H1 (cell line): ENCODE data around the gene VPS13D. TPM values are rescaled to one million over a fixed set of nuclear protein-coding genes. Genes with fewer than 3 reads are reported as not detected.
A peak's percentile ranks its signal among the peaks of the same experiment; 100 is the strongest.

ENCODE experiments used
- CTCF ChIA-PET: fragments of 300-600 bp; sonication (Branson Sonifier 250); formaldehyde crosslinking; loops from one replicate; lab custom pipeline; 2021; ENCODE audit not compliant: partially characterized antibody; lab: Charles Lee
- POLR2A ChIA-PET: fragments of 300-600 bp; sonication (Branson Sonifier 250); formaldehyde crosslinking; loops from one replicate; lab custom pipeline; 2021; ENCODE audit warnings: inconsistent platforms; ENCODE audit not compliant: partially characterized antibody; lab: Charles Lee
- DNase-seq, 2 experiments: peaks; one replicate each; pipeline versions ENCODE4 v3.0.0 to v3.0.0-alpha.2; 2010 to 2022; ENCODE audit warnings: low spot score in 2 of 2, low read depth in 1 of 2, mixed read lengths in 1 of 2
- FAIRE-seq: peaks from 2 replicates; lab custom pipeline; 2011; peaks lifted over from hg19 to GRCh38; lab: Jason Lieb, UNC
- H2AFZ ChIP-seq: 2 replicates; pipeline ENCODE4 v1.8.1; 2012; ENCODE audit warnings: low read length, inconsistent platforms
- H2AK5ac ChIP-seq: 2 replicates; pipeline ENCODE4 v1.6.1; 2013; ENCODE audit warnings: low read depth, low read length
- H2BK120ac ChIP-seq: replicated peaks from 2 replicates; pipeline ENCODE3; 2013; ENCODE audit warnings: low read depth, low read length, inconsistent platforms
- H2BK12ac ChIP-seq: 2 replicates; pipeline ENCODE4 v1.6.1; 2013; ENCODE audit warnings: low read depth, low read length
- H2BK15ac ChIP-seq: 2 replicates; pipeline ENCODE4 v1.6.1; 2013; ENCODE audit warnings: low read length
- H2BK20ac ChIP-seq: 2 replicates; pipeline ENCODE4 v1.6.1; 2013; ENCODE audit warnings: low read length
- H2BK5ac ChIP-seq: 2 replicates; pipeline ENCODE4 v1.6.1; 2013; ENCODE audit warnings: low read depth, low read length
- H3K14ac ChIP-seq: 2 replicates; pipeline ENCODE4 v1.6.1; 2013; ENCODE audit warnings: inconsistent platforms; ENCODE audit not compliant: insufficient read length
- H3K18ac ChIP-seq: 2 replicates; pipeline ENCODE4 v1.6.1; 2013; ENCODE audit warnings: low read length; ENCODE audit errors: extremely low read depth
- H3K23ac ChIP-seq: 2 replicates; pipeline ENCODE4 v1.6.1; 2013; ENCODE audit warnings: inconsistent platforms; ENCODE audit not compliant: insufficient read length
- H3K23me2 ChIP-seq: 2 replicates; pipeline ENCODE4 v1.6.1; 2013; ENCODE audit warnings: low read depth, low read length
- H3K27ac ChIP-seq: 2 replicates; pipeline ENCODE4 v1.6.1; 2011; ENCODE audit warnings: low read depth, low read length, inconsistent platforms
- H3K27me3 ChIP-seq, 4 experiments: replicated peaks in 1 of 4; 1 replicate in 1 of 4; 2 replicates in 3 of 4; pipeline versions ENCODE4 v1.6.1 to v1.8.1; 2011 to 2013; ENCODE audit warnings: low read length in 3 of 4, mild to moderate bottlenecking in 3 of 4, inconsistent platforms in 2 of 4, mixed read lengths in 2 of 4, moderate library complexity in 1 of 4; ENCODE audit not compliant: control insufficient read depth in 3 of 4, insufficient read depth in 3 of 4; ENCODE audit errors: extremely low read depth in 1 of 4
- H3K36me3 ChIP-seq, 4 experiments: 2 replicates each; pipeline versions ENCODE4 v1.6.1 to v1.8.1; 2011 to 2013; ENCODE audit warnings: mild to moderate bottlenecking in 4 of 4, low read length in 3 of 4, moderate library complexity in 2 of 4, control low read depth in 1 of 4, inconsistent platforms in 1 of 4; ENCODE audit not compliant: insufficient read depth in 4 of 4, control insufficient read depth in 2 of 4
- H3K4ac ChIP-seq: replicated peaks from 2 replicates; pipeline ENCODE3; 2013; ENCODE audit warnings: low read length, low read depth, mixed read lengths, inconsistent platforms; ENCODE audit not compliant: insufficient read length
- H3K4me1 ChIP-seq, 4 experiments: replicated peaks in 1 of 4; 1 replicate in 1 of 4; 2 replicates in 3 of 4; pipeline versions ENCODE4 v1.6.1 to v1.8.1; 2011 to 2013; ENCODE audit warnings: low read length in 3 of 4, inconsistent platforms in 2 of 4, mixed read lengths in 1 of 4; ENCODE audit not compliant: insufficient read depth in 4 of 4, control insufficient read depth in 3 of 4
- H3K4me2 ChIP-seq, 2 experiments: 2 replicates each; pipeline versions ENCODE4 v1.6.1 to v1.8.1; 2011 to 2013; ENCODE audit warnings: low read depth in 2 of 2, low read length in 2 of 2, control low read depth in 1 of 2, inconsistent platforms in 1 of 2, mild to moderate bottlenecking in 1 of 2; ENCODE audit not compliant: insufficient read depth in 1 of 2
- H3K4me3 ChIP-seq, 4 experiments: fragments of 200-600, 300-600 bp in 1 of 4; sonication (generic), shearing (Covaris generic), sonication (Bioruptor Twin) in 1 of 4; 2 replicates each; pipeline versions ENCODE4 v1.5.1 to v1.8.1; 2011 to 2016; ENCODE audit warnings: low read length in 4 of 4, low read depth in 3 of 4, control low read depth in 2 of 4, inconsistent platforms in 2 of 4, mild to moderate bottlenecking in 2 of 4, mixed read lengths in 1 of 4, moderate library complexity in 1 of 4; ENCODE audit not compliant: insufficient read depth in 2 of 4; ENCODE audit errors: extremely low read depth in 1 of 4
- H3K56ac ChIP-seq: replicated peaks from 2 replicates; pipeline ENCODE3; 2013; ENCODE audit warnings: low read depth, mild to moderate bottlenecking, mixed read lengths, low read length, inconsistent platforms; ENCODE audit not compliant: insufficient read length
- H3K79me1 ChIP-seq: 2 replicates; pipeline ENCODE4 v1.6.1; 2013; ENCODE audit warnings: low read depth, low read length, control low read depth
- H3K79me2 ChIP-seq, 2 experiments: 2 replicates each; pipeline versions ENCODE4 v1.6.1 to v1.8.1; 2012 to 2013; ENCODE audit warnings: low read length in 2 of 2, mild to moderate bottlenecking in 2 of 2, inconsistent platforms in 1 of 2; ENCODE audit not compliant: insufficient read depth in 2 of 2, control insufficient read depth in 1 of 2
- H3K9ac ChIP-seq, 4 experiments: replicated peaks in 1 of 4; 1 replicate in 1 of 4; 2 replicates in 3 of 4; pipeline versions ENCODE4 v1.6.1 to v1.8.1; 2011 to 2013; ENCODE audit warnings: low read depth in 3 of 4, low read length in 3 of 4, control low read depth in 2 of 4, mild to moderate bottlenecking in 2 of 4, moderate library complexity in 2 of 4, inconsistent platforms in 1 of 4; ENCODE audit errors: extremely low read depth in 1 of 4
- H3K9me3 ChIP-seq, 2 experiments: 2 replicates each; pipeline versions ENCODE4 v1.6.1 to v1.8.1; 2012 to 2013; ENCODE audit warnings: mild to moderate bottlenecking in 2 of 2, moderate library complexity in 2 of 2, control low read depth in 1 of 2, inconsistent platforms in 1 of 2, low read depth in 1 of 2, low read length in 1 of 2, mixed read lengths in 1 of 2; ENCODE audit not compliant: insufficient read depth in 2 of 2
- H4K20me1 ChIP-seq, 2 experiments: replicated peaks in 1 of 2; 2 replicates each; pipeline versions ENCODE3 to v1.8.1; 2011 to 2013; ENCODE audit warnings: inconsistent platforms in 2 of 2, low read length in 2 of 2, mild to moderate bottlenecking in 1 of 2; ENCODE audit not compliant: insufficient read depth in 2 of 2, control insufficient read depth in 1 of 2
- H4K5ac ChIP-seq: 2 replicates; pipeline ENCODE4 v1.6.1; 2013; ENCODE audit warnings: low read length, low read depth, mixed read lengths, inconsistent platforms; ENCODE audit not compliant: insufficient read length
- H4K8ac ChIP-seq: 2 replicates; pipeline ENCODE4 v1.8.0; 2013; ENCODE audit warnings: mild to moderate bottlenecking, moderate library complexity, low read length, inconsistent platforms; ENCODE audit not compliant: insufficient read depth; ENCODE audit errors: extremely low read depth
- H4K91ac ChIP-seq: replicated peaks from 2 replicates; pipeline ENCODE3; 2013; ENCODE audit warnings: low read length, mixed read lengths, inconsistent platforms; ENCODE audit not compliant: insufficient read length
- ATF2 ChIP-seq: IDR thresholded peaks from 2 replicates; pipeline ENCODE4 v1.6.1; 2012; ENCODE audit warnings: low read length, inconsistent platforms
- CBX8 ChIP-seq: fragments of 300-800, 300-1000 bp; sonication (generic); IDR thresholded peaks from 2 replicates; pipeline ENCODE4 v1.7.1; 2016; ENCODE audit warnings: low read depth, low read length, borderline replicate concordance
- CREB1 ChIP-seq: IDR thresholded peaks from 2 replicates; pipeline ENCODE4 v1.6.1; 2012; ENCODE audit warnings: inconsistent platforms
- EGR1 ChIP-seq: IDR thresholded peaks from 2 replicates; pipeline ENCODE4 v1.6.1; 2011; ENCODE audit warnings: low read depth, low read length, borderline replicate concordance
- EP300 ChIP-seq, 2 experiments: IDR thresholded peaks; 1 replicate in 1 of 2; 2 replicates in 1 of 2; pipeline ENCODE4 v1.6.1; 2011 to 2012; ENCODE audit warnings: low read depth in 2 of 2, low read length in 2 of 2, mild to moderate bottlenecking in 2 of 2, borderline replicate concordance in 1 of 2, inconsistent platforms in 1 of 2, moderate library complexity in 1 of 2
- GABPA ChIP-seq: IDR thresholded peaks from 2 replicates; pipeline ENCODE4 v1.6.1; 2011; ENCODE audit warnings: mild to moderate bottlenecking, low read length, moderate library complexity, borderline replicate concordance; ENCODE audit not compliant: insufficient read depth
- KDM4A ChIP-seq: IDR thresholded peaks from one replicate; pipeline ENCODE4 v1.7.1; 2012; ENCODE audit warnings: low read depth, mild to moderate bottlenecking, moderate library complexity, low read length, inconsistent platforms; ENCODE audit not compliant: severe bottlenecking
- KDM5A ChIP-seq: fragments of 200-600 bp; IDR thresholded peaks from 2 replicates; pipeline ENCODE4 v1.7.1; 2012; ENCODE audit warnings: mild to moderate bottlenecking, low read length, inconsistent platforms, mixed read lengths
- PHF8 ChIP-seq: fragments of 200-600 bp; sonication (generic); conservative IDR thresholded peaks from 2 replicates; pipeline ENCODE4 v1.7.1; 2012; ENCODE audit warnings: low read depth, mild to moderate bottlenecking, inconsistent platforms, low read length, moderate library complexity
- RBBP5 ChIP-seq: IDR thresholded peaks from 2 replicates; pipeline ENCODE4 v1.7.1; 2012; ENCODE audit warnings: low read depth, mild to moderate bottlenecking, inconsistent platforms, low read length, moderate library complexity, borderline replicate concordance
- RFX5 ChIP-seq: IDR thresholded peaks from 2 replicates; pipeline ENCODE4 v1.6.1; 2011; ENCODE audit warnings: low read depth, low read length, improper control_type of control experiment, borderline replicate concordance
- SAP30 ChIP-seq: fragments of 300-600 bp; sonication (generic); IDR thresholded peaks from 2 replicates; pipeline ENCODE4 v1.7.1; 2012; ENCODE audit warnings: low read length, moderate library complexity, mild to moderate bottlenecking, inconsistent platforms; ENCODE audit not compliant: insufficient read depth, insufficient replicate concordance
- SIX5 ChIP-seq: IDR thresholded peaks from 2 replicates; pipeline ENCODE4 v1.6.1; 2011; ENCODE audit warnings: mild to moderate bottlenecking, low read depth, low read length
- WGBS, 2 experiments: shearing (Covaris generic) in 1 of 2; methylation state at CpG; one replicate each; pipeline versions ENCODE4 v1.1.6 to v1.1.7; 2013 to 2015; ENCODE audit warnings: low lambda C conversion rate in 2 of 2, mixed read lengths in 2 of 2, inconsistent platforms in 1 of 2, low coverage in 1 of 2, missing lambda C conversion rate in 1 of 2; ENCODE audit not compliant: insufficient replicate concordance in 2 of 2, insufficient coverage in 1 of 2, insufficient read length in 1 of 2; ENCODE audit errors: extremely low coverage in 1 of 2, missing lambda C conversion rate in 1 of 2; 5-methylcytosine and 5-hydroxymethylcytosine counted together
- polyA plus RNA-seq, 7 experiments: library from polyadenylated mRNA; depleted of rRNA in 3 of 7; stranded (reverse) in 5 of 7; unstranded in 2 of 7; fragments of >200 nt in 5 of 7; fragments of 200-250 nt in 2 of 7; gene quantifications; 1 replicate in 5 of 7; 2 replicates in 1 of 7; 4 replicates in 1 of 7; pipeline versions ENCODE4 v1.2.1 to v1.2.3, GENCODE V29; 2011 to 2013; ENCODE audit warnings: missing spikeins in 2 of 7, mixed read lengths in 2 of 7
- total RNA-seq: library from RNA; stranded (reverse); fragmentation: NEBNext Ultra II Directional; extraction: Animal tissue kit (Norgen Biotek cat#: 25700); gene quantifications from 2 replicates; pipeline ENCODE4 v1.2.1, GENCODE V29; 2021

VPS13D gene
- total and polyA plus RNA-seq, 2 of the 8 experiments (the other 6 are each of a cell fraction or from before 2014, with no cell fraction given): 10.9 to 31.2 TPM

- Histone ChIP-seq H3K79me1 (no peaks in the 10 kb centered on the region), H3K27ac (no peak overlapping the region), H3K23ac (no peak overlapping the region), H3K4me3 (no peak overlapping the region), H2BK15ac (no peak overlapping the region), H3K27me3 (no peaks in the 10 kb centered on the region), H4K8ac (0 out of 2 replicates have a peak overlapping the region, but pooled peaks have one; percentile 28), H2AFZ (no peak overlapping the region), H3K56ac (no peak overlapping the region), H2BK120ac (no peak overlapping the region), H3K4ac (no peak overlapping the region), H3K9ac (no peak overlapping the region), H3K4me1 (no peaks in the 10 kb centered on the region; a peak in 2 of 7 replicates), H3K9me3 (no peaks in the 10 kb centered on the region), H3K36me3 (no peaks in the 10 kb centered on the region), H2AK5ac (no peak overlapping the region), H3K23me2 (no peaks in the 10 kb centered on the region), H4K20me1 (no peaks in the 10 kb centered on the region), H4K91ac (no peak overlapping the region), H2BK20ac (no peak overlapping the region), H4K5ac (no peak overlapping the region), H3K4me2 (no peak overlapping the region), H3K18ac (no peak overlapping the region), H3K79me2 (no peaks in the 10 kb centered on the region), H3K14ac (no peak overlapping the region), H2BK12ac (no peak overlapping the region), H2BK5ac (no peak overlapping the region)
- 100% methylated on average over 1 of the region's 1 CpG; no CpG with 5 or more reads in 1 of the 2 experiments for WGBS, 2 experiments
- FAIRE-seq (no peak), DNase-seq (no peak)
- CTCF ChIA-PET: no interaction called here
- POLR2A ChIA-PET: no interaction called here
- no peak for TF ChIP-seq EGR1
- no peak for TF ChIP-seq SIX5
- TF ChIP-seq RFX5: no peak
- TF ChIP-seq SAP30: no peak
- no peak for TF ChIP-seq PHF8
- TF ChIP-seq KDM5A: no peak
- no peak for TF ChIP-seq GABPA
- no peak for TF ChIP-seq CREB1
- no peak for TF ChIP-seq CBX8
- TF ChIP-seq EP300 (IDR thresholded peaks at IDR 0.05; ENCODE audit: borderline replicate concordance in 1 of 2, low read depth in 2 of 2, low read length in 2 of 2): no peak
- no peak for TF ChIP-seq RBBP5
- no peak for TF ChIP-seq KDM4A
- TF ChIP-seq ATF2: no peak
Observed at GRCh38 chr1:12531179-12531499, 301.3 kb downstream of the VPS13D start.
